Measurements from ENCODE around the gene TRIM10. TPM values are rescaled to one million over a fixed set of nuclear protein-coding genes. Genes with fewer than 3 reads are reported as not detected.

TRIM10 gene
- polyA plus RNA-seq, 4 donors = 1.4 to 6.4 (median 5.4) TPM

DNA sequence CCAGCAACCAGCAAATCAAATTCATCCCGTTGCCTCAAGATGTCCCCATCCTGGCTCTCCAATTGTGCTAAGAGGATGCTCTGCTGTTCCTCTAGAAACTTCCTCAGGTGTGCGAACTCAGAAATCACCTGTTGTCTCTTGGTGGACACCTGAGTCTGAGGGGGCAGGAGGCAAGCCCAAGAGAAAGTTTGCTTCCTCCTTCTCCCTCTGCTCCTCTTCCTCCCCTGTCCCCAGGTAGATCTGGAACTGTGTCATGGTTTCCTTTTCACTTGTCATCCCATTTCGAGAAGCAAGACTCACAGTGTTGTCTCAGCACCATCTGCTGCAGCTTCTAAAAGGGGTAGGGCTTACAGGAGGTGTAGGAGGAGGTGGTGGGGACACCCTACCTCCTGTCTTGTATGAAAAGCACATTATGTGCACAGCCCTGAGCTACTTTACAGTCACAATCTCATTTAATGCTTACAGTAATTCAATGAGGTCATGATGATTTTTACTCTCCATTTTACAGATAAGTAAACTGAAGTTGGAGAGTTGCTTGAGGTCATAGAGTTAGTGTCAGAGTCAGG lies 2.5 kb downstream of the TRIM10 start:
- Histone ChIP-seq H3K36me3 (ENCODE audit: control insufficient read depth in 3 of 3, insufficient read depth in 2 of 3, low read depth in 1 of 3, low read length in 3 of 3) (peaks cover 0 to 4% (median 0%) of the 10 kb centered on the region in 3 donors), H3K4me1 (ENCODE audit: control insufficient read depth in 3 of 3, insufficient read depth in 2 of 3, low read depth in 1 of 3, low read length in 2 of 3) (peaks cover 6 to 35% (median 12%) of the 10 kb centered on the region in 3 donors), H3K9me3 (ENCODE audit: control insufficient read depth in 2 of 2, insufficient read depth in 1 of 2, low read depth in 1 of 2, low read length in 1 of 2) (no peaks in the 10 kb centered on the region), H3K27me3 (ENCODE audit: control insufficient read depth in 3 of 3, insufficient read depth in 3 of 3, low read length in 3 of 3) (no peaks in the 10 kb centered on the region), H3K27ac (ENCODE audit: low read depth in 1 of 3, low read length in 2 of 3) (no peak overlapping the region), H3K4me3 (ENCODE audit: low read depth in 1 of 3, low read length in 3 of 3) (no peak overlapping the region)
- DNase-seq (no peak), FAIRE-seq (no peak)
- 55 to 64% (median 64%) methylated on average over 3 of the region's 3 CpGs for WGBS, 3 donors

- no peak overlapping the region for H3K27ac ChIP-seq (ENCODE audit: low read depth in 1 of 3, low read length in 2 of 3)
- DNase-seq (no peak), FAIRE-seq (no peak)
These were observed 3.0 kb downstream of the TRIM10 start for GRCh38 chr6:30157999-30158398.

GRCh38 chr6:30157581-30157980 lies 3.4 kb downstream of the TRIM10 start:
- Histone ChIP-seq H3K36me3 (ENCODE audit: control insufficient read depth in 3 of 3, insufficient read depth in 2 of 3, low read depth in 1 of 3, low read length in 3 of 3) (peaks cover 0 to 4% (median 0%) of the 10 kb centered on the region in 3 donors), H3K4me1 (ENCODE audit: control insufficient read depth in 3 of 3, insufficient read depth in 2 of 3, low read depth in 1 of 3, low read length in 2 of 3) (peaks cover 9 to 42% (median 16%) of the 10 kb centered on the region in 3 donors), H3K27me3 (ENCODE audit: control insufficient read depth in 3 of 3, insufficient read depth in 3 of 3, low read length in 3 of 3) (no peaks in the 10 kb centered on the region), H3K4me3 (ENCODE audit: low read depth in 1 of 3, low read length in 3 of 3) (no peak overlapping the region), H3K27ac (ENCODE audit: low read depth in 1 of 3, low read length in 2 of 3) (no peak overlapping the region), H3K9me3 (ENCODE audit: control insufficient read depth in 2 of 2, insufficient read depth in 1 of 2, low read depth in 1 of 2, low read length in 1 of 2) (no peaks in the 10 kb centered on the region)
- DNase-seq (no peak), FAIRE-seq (no peak)

More at GRCh38 chr6:30157999-30158398, 3.0 kb downstream of the TRIM10 start:
- Histone ChIP-seq H3K4me3 (ENCODE audit: low read depth in 1 of 3, low read length in 3 of 3) (no peak overlapping the region), H3K4me1 (ENCODE audit: control insufficient read depth in 3 of 3, insufficient read depth in 2 of 3, low read depth in 1 of 3, low read length in 2 of 3) (peaks cover 8 to 38% (median 12%) of the 10 kb centered on the region in 3 donors), H3K27me3 (ENCODE audit: control insufficient read depth in 3 of 3, insufficient read depth in 3 of 3, low read length in 3 of 3) (no peaks in the 10 kb centered on the region), H3K36me3 (ENCODE audit: control insufficient read depth in 3 of 3, insufficient read depth in 2 of 3, low read depth in 1 of 3, low read length in 3 of 3) (peaks cover 0 to 4% (median 0%) of the 10 kb centered on the region in 3 donors), H3K9me3 (ENCODE audit: control insufficient read depth in 2 of 2, insufficient read depth in 1 of 2, low read depth in 1 of 2, low read length in 1 of 2) (no peaks in the 10 kb centered on the region)
- 90 to 97% (median 94%) methylated on average over 2 of the region's 2 CpGs for WGBS, 3 donors

- Histone ChIP-seq H3K4me3 (ENCODE audit: low read depth in 1 of 3, low read length in 3 of 3) (no peak overlapping the region), H3K9me3 (ENCODE audit: control insufficient read depth in 2 of 2, insufficient read depth in 1 of 2, low read depth in 1 of 2, low read length in 1 of 2) (no peaks in the 10 kb centered on the region), H3K36me3 (ENCODE audit: control insufficient read depth in 3 of 3, insufficient read depth in 2 of 3, low read depth in 1 of 3, low read length in 3 of 3) (peaks cover 0 to 4% (median 0%) of the 10 kb centered on the region in 3 donors), H3K27ac (ENCODE audit: low read depth in 1 of 3, low read length in 2 of 3) (peak overlapping the region; percentile 73 to 95 (median 75)), H3K4me1 (ENCODE audit: control insufficient read depth in 3 of 3, insufficient read depth in 2 of 3, low read depth in 1 of 3, low read length in 2 of 3) (peaks cover 9 to 46% (median 16%) of the 10 kb centered on the region in 3 donors), H3K27me3 (ENCODE audit: control insufficient read depth in 3 of 3, insufficient read depth in 3 of 3, low read length in 3 of 3) (no peaks in the 10 kb centered on the region)
- WGBS, 3 donors = 60 to 81% (median 79%) methylated on average over 9 of the region's 9 CpGs
- no peak for FAIRE-seq
- DNase-seq = no peak
These were observed 4.2 kb downstream of the TRIM10 start for GRCh38 chr6:30156774-30157173.

- peaks cover 0 to 4% (median 0%) of the 10 kb centered on the region in 3 donors for H3K36me3 ChIP-seq (ENCODE audit: control insufficient read depth in 3 of 3, insufficient read depth in 2 of 3, low read depth in 1 of 3, low read length in 3 of 3)
- H3K4me3 ChIP-seq (ENCODE audit: low read depth in 1 of 3, low read length in 3 of 3) = no peak overlapping the region
- H3K27ac ChIP-seq (ENCODE audit: low read depth in 1 of 3, low read length in 2 of 3) = peak overlapping the region in 2 of 3 donors; percentile 58 to 95
- H3K27me3 ChIP-seq (ENCODE audit: control insufficient read depth in 3 of 3, insufficient read depth in 3 of 3, low read length in 3 of 3) = no peaks in the 10 kb centered on the region
- peak; percentile 91 to 97 for DNase-seq
- WGBS, 3 donors = 0 to 16% (median 1%) methylated on average over 4 of the region's 4 CpGs
- no peaks in the 10 kb centered on the region for H3K9me3 ChIP-seq (ENCODE audit: control insufficient read depth in 2 of 2, insufficient read depth in 1 of 2, low read depth in 1 of 2, low read length in 1 of 2)
- H3K4me1 ChIP-seq (ENCODE audit: control insufficient read depth in 3 of 3, insufficient read depth in 2 of 3, low read depth in 1 of 3, low read length in 2 of 3) = peaks cover 11 to 51% (median 16%) of the 10 kb centered on the region in 3 donors
- FAIRE-seq = no peak
These were observed 4.8 kb downstream of the TRIM10 start for GRCh38 chr6:30156262-30156599.

DNA sequence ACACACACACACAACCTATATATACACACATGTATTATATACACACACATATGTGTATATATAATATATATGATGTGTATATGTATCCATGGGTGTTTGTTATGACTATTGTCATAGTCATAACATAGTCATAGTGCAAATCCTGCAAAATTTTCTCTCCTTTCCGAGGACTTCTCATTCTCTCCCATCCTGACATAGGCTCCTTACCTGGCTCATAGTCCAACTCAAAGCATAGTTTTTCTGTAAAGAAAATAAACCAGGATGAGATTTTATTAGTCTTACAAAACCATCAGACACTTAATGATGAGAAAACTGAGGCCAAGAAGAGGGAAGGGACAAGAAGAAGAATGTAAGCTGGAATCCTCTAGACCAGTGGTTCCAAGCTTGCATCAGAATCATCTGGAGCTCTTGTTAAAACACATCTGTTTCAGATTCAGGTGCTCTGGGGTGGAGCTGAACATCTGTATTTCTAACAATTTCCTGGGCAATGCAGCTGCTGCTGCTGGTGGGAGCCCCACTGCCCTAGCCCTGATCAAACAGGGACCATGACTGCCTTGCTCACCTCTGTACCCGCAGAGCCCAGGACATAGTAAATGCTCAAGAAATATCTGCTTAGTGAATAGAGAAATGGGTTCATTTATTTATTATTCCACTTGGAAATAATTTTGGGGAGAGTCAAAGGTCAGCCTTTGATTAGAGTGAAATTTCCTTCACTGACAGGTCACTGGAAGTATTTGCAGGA lies 5.3 kb downstream of the TRIM10 start:
- FAIRE-seq (no peak), DNase-seq (no peak)
- H3K27me3 ChIP-seq (ENCODE audit: control insufficient read depth in 3 of 3, insufficient read depth in 3 of 3, low read length in 3 of 3) = no peaks in the 10 kb centered on the region
- WGBS, 3 donors = 44 to 77% (median 56%) methylated on average over 2 of the region's 2 CpGs
- peaks cover 0 to 4% (median 0%) of the 10 kb centered on the region in 3 donors for H3K36me3 ChIP-seq (ENCODE audit: control insufficient read depth in 3 of 3, insufficient read depth in 2 of 3, low read depth in 1 of 3, low read length in 3 of 3)
- H3K4me1 ChIP-seq (ENCODE audit: control insufficient read depth in 3 of 3, insufficient read depth in 2 of 3, low read depth in 1 of 3, low read length in 2 of 3) = peaks cover 11 to 54% (median 16%) of the 10 kb centered on the region in 3 donors
- no peaks in the 10 kb centered on the region for H3K9me3 ChIP-seq (ENCODE audit: control insufficient read depth in 2 of 2, insufficient read depth in 1 of 2, low read depth in 1 of 2, low read length in 1 of 2)
- H3K27ac ChIP-seq (ENCODE audit: low read depth in 1 of 3, low read length in 2 of 3) = peak overlapping the region; percentile 88 to 95 (median 92)
- no peak overlapping the region for H3K4me3 ChIP-seq (ENCODE audit: low read depth in 1 of 3, low read length in 3 of 3)

DNA sequence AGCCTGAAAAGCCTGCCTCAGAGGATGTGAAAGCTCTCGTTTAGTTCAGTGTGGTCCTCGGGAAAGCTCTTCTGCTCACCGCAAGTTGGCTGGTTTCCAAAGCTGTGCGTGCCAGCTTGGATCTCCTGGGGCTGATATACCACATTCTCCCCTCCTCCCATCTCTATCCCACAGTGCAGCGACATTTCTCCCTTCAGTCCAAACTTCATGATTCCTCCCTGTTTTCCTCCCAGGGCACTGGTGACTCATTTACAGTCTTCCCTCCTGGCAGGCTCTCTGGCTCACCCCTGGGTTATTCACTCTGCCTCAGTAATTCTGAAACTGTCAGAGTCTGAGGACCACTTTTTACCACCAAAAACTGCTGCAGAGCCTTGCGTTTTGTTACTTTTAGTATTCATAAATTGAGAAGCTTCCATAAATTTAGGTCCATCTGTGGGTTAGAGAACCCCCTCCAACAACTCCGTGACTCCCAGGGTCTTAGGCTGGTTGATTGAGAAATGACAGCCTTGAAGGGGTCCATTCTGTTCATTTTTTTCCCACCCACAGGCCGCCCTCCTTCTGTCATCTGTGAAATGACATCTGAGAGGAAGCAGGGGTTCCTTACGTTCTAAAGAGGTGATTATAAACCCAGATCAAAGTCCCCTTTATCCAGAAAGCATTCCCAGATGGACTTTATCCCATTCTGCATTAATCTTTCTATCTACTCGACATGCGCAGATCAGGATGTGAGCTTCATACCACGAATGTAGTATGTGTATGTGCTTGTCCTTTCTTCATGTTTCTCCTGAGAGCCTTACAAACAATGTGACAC lies 6.1 kb downstream of the TRIM10 start:
- FAIRE-seq (peak; percentile 41), DNase-seq (peak; percentile 91 to 96)
- peaks cover 11 to 54% (median 16%) of the 10 kb centered on the region in 3 donors for H3K4me1 ChIP-seq (ENCODE audit: control insufficient read depth in 3 of 3, insufficient read depth in 2 of 3, low read depth in 1 of 3, low read length in 2 of 3)
- WGBS, 3 donors = 13 to 37% (median 29%) methylated on average over 12 of the region's 12 CpGs
- no peaks in the 10 kb centered on the region for H3K9me3 ChIP-seq (ENCODE audit: control insufficient read depth in 2 of 2, insufficient read depth in 1 of 2, low read depth in 1 of 2, low read length in 1 of 2)
- peak overlapping the region; percentile 79 to 95 (median 83) for H3K27ac ChIP-seq (ENCODE audit: low read depth in 1 of 3, low read length in 2 of 3)
- no peaks in the 10 kb centered on the region for H3K27me3 ChIP-seq (ENCODE audit: control insufficient read depth in 3 of 3, insufficient read depth in 3 of 3, low read length in 3 of 3)
- H3K4me3 ChIP-seq (ENCODE audit: low read depth in 1 of 3, low read length in 3 of 3) = no peak overlapping the region
- H3K36me3 ChIP-seq (ENCODE audit: control insufficient read depth in 3 of 3, insufficient read depth in 2 of 3, low read depth in 1 of 3, low read length in 3 of 3) = peaks cover 0 to 4% (median 0%) of the 10 kb centered on the region in 3 donors

DNA sequence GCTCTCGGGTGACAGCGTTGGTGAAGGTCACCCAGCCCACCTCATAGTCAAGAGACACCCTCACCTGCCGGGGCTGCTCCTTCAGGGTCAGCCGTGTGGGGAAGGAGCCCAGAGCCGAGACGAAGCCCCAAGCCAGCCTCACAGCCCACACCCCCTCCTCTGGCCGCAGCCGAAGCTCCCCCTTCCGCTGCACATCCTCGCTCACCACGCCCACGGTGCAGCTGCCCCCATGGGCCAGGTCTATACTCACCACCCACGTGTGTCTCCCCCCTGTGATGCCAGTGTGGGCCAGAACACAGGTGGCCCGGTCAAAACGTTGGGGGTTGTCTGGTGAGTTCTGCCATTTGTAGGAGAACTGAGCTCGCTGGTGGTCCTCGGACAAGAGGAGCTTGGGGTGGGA lies 7.0 kb downstream of the TRIM10 start:
- Histone ChIP-seq H3K36me3 (ENCODE audit: control insufficient read depth in 3 of 3, insufficient read depth in 2 of 3, low read depth in 1 of 3, low read length in 3 of 3) (peaks cover 0 to 4% (median 0%) of the 10 kb centered on the region in 3 donors), H3K27ac (ENCODE audit: low read depth in 1 of 3, low read length in 2 of 3) (peak overlapping the region in 2 of 3 donors; percentile 24 to 95), H3K4me3 (ENCODE audit: low read depth in 1 of 3, low read length in 3 of 3) (no peak overlapping the region), H3K27me3 (ENCODE audit: control insufficient read depth in 3 of 3, insufficient read depth in 3 of 3, low read length in 3 of 3) (no peaks in the 10 kb centered on the region), H3K9me3 (ENCODE audit: control insufficient read depth in 2 of 2, insufficient read depth in 1 of 2, low read depth in 1 of 2, low read length in 1 of 2) (no peaks in the 10 kb centered on the region), H3K4me1 (ENCODE audit: control insufficient read depth in 3 of 3, insufficient read depth in 2 of 3, low read depth in 1 of 3, low read length in 2 of 3) (peaks cover 11 to 54% (median 16%) of the 10 kb centered on the region in 3 donors)
- 80 to 85% (median 84%) methylated on average over 17 of the region's 17 CpGs for WGBS, 3 donors
- FAIRE-seq (no peak), DNase-seq (no peak)

Data from small intestine (tissue), 7 donors.